H1 (cell line): ENCODE results near the gene OTP. TPM values are rescaled to one million over a fixed set of nuclear protein-coding genes. Genes with fewer than 3 reads are reported as not detected.

ENCODE experiments used
- CTCF ChIA-PET: fragments of 300-600 bp; sonication (Branson Sonifier 250); formaldehyde crosslinking; loops from one replicate; lab custom pipeline; 2021; ENCODE audit not compliant: partially characterized antibody; lab: Charles Lee
- POLR2A ChIA-PET: fragments of 300-600 bp; sonication (Branson Sonifier 250); formaldehyde crosslinking; loops from one replicate; lab custom pipeline; 2021; ENCODE audit warnings: inconsistent platforms; ENCODE audit not compliant: partially characterized antibody; lab: Charles Lee
- DNase-seq, 2 experiments: peaks; one replicate each; pipeline versions ENCODE4 v3.0.0 to v3.0.0-alpha.2; 2010 to 2022; ENCODE audit warnings: low spot score in 2 of 2, low read depth in 1 of 2, mixed read lengths in 1 of 2
- FAIRE-seq: peaks from 2 replicates; lab custom pipeline; 2011; peaks lifted over from hg19 to GRCh38; lab: Jason Lieb, UNC
- H2AFZ ChIP-seq: 2 replicates; pipeline ENCODE4 v1.8.1; 2012; ENCODE audit warnings: low read length, inconsistent platforms
- H2AK5ac ChIP-seq: 2 replicates; pipeline ENCODE4 v1.6.1; 2013; ENCODE audit warnings: low read depth, low read length
- H2BK120ac ChIP-seq: replicated peaks from 2 replicates; pipeline ENCODE3; 2013; ENCODE audit warnings: low read depth, low read length, inconsistent platforms
- H2BK12ac ChIP-seq: 2 replicates; pipeline ENCODE4 v1.6.1; 2013; ENCODE audit warnings: low read depth, low read length
- H2BK15ac ChIP-seq: 2 replicates; pipeline ENCODE4 v1.6.1; 2013; ENCODE audit warnings: low read length
- H2BK20ac ChIP-seq: 2 replicates; pipeline ENCODE4 v1.6.1; 2013; ENCODE audit warnings: low read length
- H2BK5ac ChIP-seq: 2 replicates; pipeline ENCODE4 v1.6.1; 2013; ENCODE audit warnings: low read depth, low read length
- H3K14ac ChIP-seq: 2 replicates; pipeline ENCODE4 v1.6.1; 2013; ENCODE audit warnings: inconsistent platforms; ENCODE audit not compliant: insufficient read length
- H3K18ac ChIP-seq: 2 replicates; pipeline ENCODE4 v1.6.1; 2013; ENCODE audit warnings: low read length; ENCODE audit errors: extremely low read depth
- H3K23ac ChIP-seq: 2 replicates; pipeline ENCODE4 v1.6.1; 2013; ENCODE audit warnings: inconsistent platforms; ENCODE audit not compliant: insufficient read length
- H3K23me2 ChIP-seq: 2 replicates; pipeline ENCODE4 v1.6.1; 2013; ENCODE audit warnings: low read depth, low read length
- H3K27ac ChIP-seq: 2 replicates; pipeline ENCODE4 v1.6.1; 2011; ENCODE audit warnings: low read depth, low read length, inconsistent platforms
- H3K27me3 ChIP-seq, 4 experiments: replicated peaks in 1 of 4; 1 replicate in 1 of 4; 2 replicates in 3 of 4; pipeline versions ENCODE4 v1.6.1 to v1.8.1; 2011 to 2013; ENCODE audit warnings: low read length in 3 of 4, mild to moderate bottlenecking in 3 of 4, inconsistent platforms in 2 of 4, mixed read lengths in 2 of 4, moderate library complexity in 1 of 4; ENCODE audit not compliant: control insufficient read depth in 3 of 4, insufficient read depth in 3 of 4; ENCODE audit errors: extremely low read depth in 1 of 4
- H3K36me3 ChIP-seq, 4 experiments: 2 replicates each; pipeline versions ENCODE4 v1.6.1 to v1.8.1; 2011 to 2013; ENCODE audit warnings: mild to moderate bottlenecking in 4 of 4, low read length in 3 of 4, moderate library complexity in 2 of 4, control low read depth in 1 of 4, inconsistent platforms in 1 of 4; ENCODE audit not compliant: insufficient read depth in 4 of 4, control insufficient read depth in 2 of 4
- H3K4ac ChIP-seq: replicated peaks from 2 replicates; pipeline ENCODE3; 2013; ENCODE audit warnings: low read length, low read depth, mixed read lengths, inconsistent platforms; ENCODE audit not compliant: insufficient read length
- H3K4me1 ChIP-seq, 4 experiments: replicated peaks in 1 of 4; 1 replicate in 1 of 4; 2 replicates in 3 of 4; pipeline versions ENCODE4 v1.6.1 to v1.8.1; 2011 to 2013; ENCODE audit warnings: low read length in 3 of 4, inconsistent platforms in 2 of 4, mixed read lengths in 1 of 4; ENCODE audit not compliant: insufficient read depth in 4 of 4, control insufficient read depth in 3 of 4
- H3K4me2 ChIP-seq, 2 experiments: 2 replicates each; pipeline versions ENCODE4 v1.6.1 to v1.8.1; 2011 to 2013; ENCODE audit warnings: low read depth in 2 of 2, low read length in 2 of 2, control low read depth in 1 of 2, inconsistent platforms in 1 of 2, mild to moderate bottlenecking in 1 of 2; ENCODE audit not compliant: insufficient read depth in 1 of 2
- H3K4me3 ChIP-seq, 4 experiments: fragments of 200-600, 300-600 bp in 1 of 4; sonication (generic), shearing (Covaris generic), sonication (Bioruptor Twin) in 1 of 4; 2 replicates each; pipeline versions ENCODE4 v1.5.1 to v1.8.1; 2011 to 2016; ENCODE audit warnings: low read length in 4 of 4, low read depth in 3 of 4, control low read depth in 2 of 4, inconsistent platforms in 2 of 4, mild to moderate bottlenecking in 2 of 4, mixed read lengths in 1 of 4, moderate library complexity in 1 of 4; ENCODE audit not compliant: insufficient read depth in 2 of 4; ENCODE audit errors: extremely low read depth in 1 of 4
- H3K56ac ChIP-seq: replicated peaks from 2 replicates; pipeline ENCODE3; 2013; ENCODE audit warnings: low read depth, mild to moderate bottlenecking, mixed read lengths, low read length, inconsistent platforms; ENCODE audit not compliant: insufficient read length
- H3K79me1 ChIP-seq: 2 replicates; pipeline ENCODE4 v1.6.1; 2013; ENCODE audit warnings: low read depth, low read length, control low read depth
- H3K79me2 ChIP-seq, 2 experiments: 2 replicates each; pipeline versions ENCODE4 v1.6.1 to v1.8.1; 2012 to 2013; ENCODE audit warnings: low read length in 2 of 2, mild to moderate bottlenecking in 2 of 2, inconsistent platforms in 1 of 2; ENCODE audit not compliant: insufficient read depth in 2 of 2, control insufficient read depth in 1 of 2
- H3K9ac ChIP-seq, 4 experiments: replicated peaks in 1 of 4; 1 replicate in 1 of 4; 2 replicates in 3 of 4; pipeline versions ENCODE4 v1.6.1 to v1.8.1; 2011 to 2013; ENCODE audit warnings: low read depth in 3 of 4, low read length in 3 of 4, control low read depth in 2 of 4, mild to moderate bottlenecking in 2 of 4, moderate library complexity in 2 of 4, inconsistent platforms in 1 of 4; ENCODE audit errors: extremely low read depth in 1 of 4
- H3K9me3 ChIP-seq, 2 experiments: 2 replicates each; pipeline versions ENCODE4 v1.6.1 to v1.8.1; 2012 to 2013; ENCODE audit warnings: mild to moderate bottlenecking in 2 of 2, moderate library complexity in 2 of 2, control low read depth in 1 of 2, inconsistent platforms in 1 of 2, low read depth in 1 of 2, low read length in 1 of 2, mixed read lengths in 1 of 2; ENCODE audit not compliant: insufficient read depth in 2 of 2
- H4K20me1 ChIP-seq, 2 experiments: replicated peaks in 1 of 2; 2 replicates each; pipeline versions ENCODE3 to v1.8.1; 2011 to 2013; ENCODE audit warnings: inconsistent platforms in 2 of 2, low read length in 2 of 2, mild to moderate bottlenecking in 1 of 2; ENCODE audit not compliant: insufficient read depth in 2 of 2, control insufficient read depth in 1 of 2
- H4K5ac ChIP-seq: 2 replicates; pipeline ENCODE4 v1.6.1; 2013; ENCODE audit warnings: low read length, low read depth, mixed read lengths, inconsistent platforms; ENCODE audit not compliant: insufficient read length
- H4K8ac ChIP-seq: 2 replicates; pipeline ENCODE4 v1.8.0; 2013; ENCODE audit warnings: mild to moderate bottlenecking, moderate library complexity, low read length, inconsistent platforms; ENCODE audit not compliant: insufficient read depth; ENCODE audit errors: extremely low read depth
- H4K91ac ChIP-seq: replicated peaks from 2 replicates; pipeline ENCODE3; 2013; ENCODE audit warnings: low read length, mixed read lengths, inconsistent platforms; ENCODE audit not compliant: insufficient read length
- CBX8 ChIP-seq: fragments of 300-800, 300-1000 bp; sonication (generic); IDR thresholded peaks from 2 replicates; pipeline ENCODE4 v1.7.1; 2016; ENCODE audit warnings: low read depth, low read length, borderline replicate concordance
- POLR2AphosphoS5 ChIP-seq: IDR thresholded peaks from 2 replicates; pipeline ENCODE4 v1.6.1; 2011; ENCODE audit warnings: low read depth, low read length
- WGBS, 2 experiments: shearing (Covaris generic) in 1 of 2; methylation state at CpG; one replicate each; pipeline versions ENCODE4 v1.1.6 to v1.1.7; 2013 to 2015; ENCODE audit warnings: low lambda C conversion rate in 2 of 2, mixed read lengths in 2 of 2, inconsistent platforms in 1 of 2, low coverage in 1 of 2, missing lambda C conversion rate in 1 of 2; ENCODE audit not compliant: insufficient replicate concordance in 2 of 2, insufficient coverage in 1 of 2, insufficient read length in 1 of 2; ENCODE audit errors: extremely low coverage in 1 of 2, missing lambda C conversion rate in 1 of 2; 5-methylcytosine and 5-hydroxymethylcytosine counted together
- polyA plus RNA-seq, 7 experiments: library from polyadenylated mRNA; depleted of rRNA in 3 of 7; stranded (reverse) in 5 of 7; unstranded in 2 of 7; fragments of >200 nt in 5 of 7; fragments of 200-250 nt in 2 of 7; gene quantifications; 1 replicate in 5 of 7; 2 replicates in 1 of 7; 4 replicates in 1 of 7; pipeline versions ENCODE4 v1.2.1 to v1.2.3, GENCODE V29; 2011 to 2013; ENCODE audit warnings: missing spikeins in 2 of 7, mixed read lengths in 2 of 7
- total RNA-seq: library from RNA; stranded (reverse); fragmentation: NEBNext Ultra II Directional; extraction: Animal tissue kit (Norgen Biotek cat#: 25700); gene quantifications from 2 replicates; pipeline ENCODE4 v1.2.1, GENCODE V29; 2021

The OTP gene
- total and polyA plus RNA-seq, 2 of the 8 experiments (the other 6 are each of a cell fraction or from before 2014, with no cell fraction given), result not detected

- no peak overlapping the region for H4K5ac ChIP-seq
- H3K56ac ChIP-seq, result no peak overlapping the region
- ChIA-PET CTCF (interaction anchor here (0.7 to 1.6 kb wide), 3 partner anchors 8 to 59 kb away, joined by 3 to 5 read pairs (median 3); no protein-coding TSS in a partner anchor), POLR2A (no interaction called here)
- no peak for DNase-seq
- TF ChIP-seq CBX8, result no peak
- TF ChIP-seq POLR2AphosphoS5, result no peak
- no peaks in the 10 kb centered on the region for H3K4me1 ChIP-seq
- no peak overlapping the region for H3K4ac ChIP-seq
- H2BK15ac ChIP-seq, result no peak overlapping the region
- H3K18ac ChIP-seq, result no peak overlapping the region
- peaks cover 11 to 33% (median 28%) of the 10 kb centered on the region in 4 experiments for H3K27me3 ChIP-seq
- H3K9me3 ChIP-seq, result no peaks in the 10 kb centered on the region
- no peak overlapping the region for H3K9ac ChIP-seq
- no peak overlapping the region for H2BK5ac ChIP-seq
- H3K79me2 ChIP-seq, result no peaks in the 10 kb centered on the region
- H2AFZ ChIP-seq, result no peak overlapping the region
- H3K27ac ChIP-seq, result no peak overlapping the region
- no peak overlapping the region for H4K91ac ChIP-seq
- no peak overlapping the region for H3K23ac ChIP-seq
- H3K23me2 ChIP-seq, result no peaks in the 10 kb centered on the region; the same call in 1 of the 2 replicates
- no peaks in the 10 kb centered on the region for H3K79me1 ChIP-seq
- no peak overlapping the region for H2AK5ac ChIP-seq
- no peak overlapping the region for H3K4me2 ChIP-seq
- H4K8ac ChIP-seq, result no peak overlapping the region
- H3K36me3 ChIP-seq, result no peaks in the 10 kb centered on the region
- H3K4me3 ChIP-seq, result no peak overlapping the region
- no peak for FAIRE-seq
- no peak overlapping the region for H2BK20ac ChIP-seq
- H2BK120ac ChIP-seq, result no peak overlapping the region
- H2BK12ac ChIP-seq, result no peak overlapping the region
- peaks cover 0 to under 1% of the 10 kb centered on the region in 2 experiments for H4K20me1 ChIP-seq
- WGBS, 2 experiments, result 66% methylated on average over 2 of the region's 2 CpGs; no CpG with 5 or more reads in 1 of the 2 experiments
- H3K14ac ChIP-seq, result no peak overlapping the region
These were observed 12.8 kb upstream of the OTP start for GRCh38 chr5:77651343-77651742.
